ENCODE measurements around the gene NFE2.

NFE2 gene

DNA sequence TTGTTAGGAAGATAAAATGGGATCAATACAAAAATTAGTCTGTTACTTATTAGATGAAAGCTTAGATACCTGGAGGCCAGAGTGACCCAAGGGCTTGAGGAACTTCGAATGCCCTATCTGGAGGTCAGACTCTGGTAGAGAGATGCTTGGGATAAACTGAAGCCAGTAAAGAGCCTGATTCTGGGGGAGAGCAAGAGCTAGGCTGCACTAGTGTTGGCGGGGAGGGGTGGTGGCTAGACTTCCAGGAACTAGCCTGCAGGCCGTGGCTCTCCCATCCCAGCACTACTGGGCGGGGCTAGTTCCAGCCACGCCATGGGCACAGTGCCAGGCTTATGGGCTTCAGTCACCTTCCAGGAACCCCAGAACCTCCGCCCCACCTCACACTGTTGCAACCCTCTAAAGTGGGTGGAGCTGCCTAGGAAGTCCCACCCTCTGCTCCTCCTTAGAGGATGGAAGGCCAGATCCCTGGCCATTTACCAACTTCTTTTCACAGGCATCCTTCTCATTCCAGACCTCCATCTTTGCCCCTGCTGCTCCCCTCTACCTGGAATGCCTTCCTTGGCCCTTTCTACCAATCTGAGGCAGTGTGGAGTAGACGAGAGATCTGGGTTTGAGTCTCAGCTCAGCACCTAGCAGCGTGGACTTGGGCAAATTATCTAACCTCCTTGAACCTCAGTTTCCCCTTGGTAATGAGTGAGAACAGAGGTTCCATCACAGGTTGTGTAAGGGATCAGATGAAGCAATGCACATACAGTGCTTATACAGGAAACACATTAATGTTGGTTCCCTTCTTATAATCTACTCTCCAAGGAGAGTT lies 6.3 kb upstream of the NFE2 start:
- no peak for DNase-seq (ENCODE audit: extremely low read depth in 1 of 2, low read depth in 1 of 2)

DNA sequence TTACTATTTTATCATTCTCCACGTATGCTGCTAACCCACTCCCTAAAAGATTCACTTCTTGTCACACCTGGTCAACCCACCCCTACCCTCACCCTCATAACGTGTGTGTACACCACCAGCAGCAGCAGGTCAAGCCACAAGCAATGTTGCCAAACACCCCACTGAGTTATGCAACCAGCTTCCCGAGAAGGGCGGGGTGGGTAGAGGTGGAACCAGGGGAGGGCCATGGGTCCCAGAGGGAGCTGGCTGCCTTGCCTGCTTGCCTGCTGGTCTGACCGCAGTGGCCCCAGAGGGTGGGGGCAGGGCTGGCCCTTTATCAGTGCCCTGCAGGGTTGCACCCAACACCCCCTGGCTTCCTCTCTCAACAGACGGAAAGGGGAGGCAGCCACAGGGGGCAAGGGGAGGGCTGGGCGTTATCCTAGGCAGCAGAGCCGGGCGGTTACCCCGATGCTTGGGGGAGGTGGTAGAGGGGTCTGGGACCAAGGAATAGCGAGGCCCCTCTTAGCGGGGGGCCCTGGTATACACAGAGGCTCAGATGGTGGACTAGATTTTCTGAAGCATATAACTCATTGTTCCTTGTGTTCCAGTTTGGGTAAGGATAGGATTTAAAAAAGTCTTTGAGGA lies 3.5 kb upstream of the NFE2 start:
- DNase-seq (ENCODE audit: extremely low read depth in 1 of 2, low read depth in 1 of 2): no peak

DNA sequence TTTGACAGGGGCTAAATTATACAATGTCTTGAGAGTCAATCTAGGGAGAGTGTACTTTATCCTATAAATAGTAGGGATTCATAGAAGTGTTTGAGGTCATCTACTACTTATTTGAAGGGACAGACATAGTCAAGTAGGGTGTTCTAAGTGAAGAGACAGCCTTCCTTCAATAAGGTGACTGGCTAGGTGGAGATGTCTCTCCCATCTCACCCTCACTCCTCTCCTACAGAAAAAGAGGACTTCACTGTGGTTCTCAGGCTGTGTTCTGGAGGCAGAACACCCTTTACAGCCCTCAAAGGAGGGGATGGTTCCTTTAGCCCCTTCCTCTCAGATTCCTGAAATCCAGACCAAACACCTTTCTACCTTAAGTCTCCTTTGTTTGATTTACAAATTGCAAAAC lies 2.8 kb upstream of the NFE2 start:
- DNase-seq (ENCODE audit: extremely low read depth in 1 of 2, low read depth in 1 of 2): no peak

DNA sequence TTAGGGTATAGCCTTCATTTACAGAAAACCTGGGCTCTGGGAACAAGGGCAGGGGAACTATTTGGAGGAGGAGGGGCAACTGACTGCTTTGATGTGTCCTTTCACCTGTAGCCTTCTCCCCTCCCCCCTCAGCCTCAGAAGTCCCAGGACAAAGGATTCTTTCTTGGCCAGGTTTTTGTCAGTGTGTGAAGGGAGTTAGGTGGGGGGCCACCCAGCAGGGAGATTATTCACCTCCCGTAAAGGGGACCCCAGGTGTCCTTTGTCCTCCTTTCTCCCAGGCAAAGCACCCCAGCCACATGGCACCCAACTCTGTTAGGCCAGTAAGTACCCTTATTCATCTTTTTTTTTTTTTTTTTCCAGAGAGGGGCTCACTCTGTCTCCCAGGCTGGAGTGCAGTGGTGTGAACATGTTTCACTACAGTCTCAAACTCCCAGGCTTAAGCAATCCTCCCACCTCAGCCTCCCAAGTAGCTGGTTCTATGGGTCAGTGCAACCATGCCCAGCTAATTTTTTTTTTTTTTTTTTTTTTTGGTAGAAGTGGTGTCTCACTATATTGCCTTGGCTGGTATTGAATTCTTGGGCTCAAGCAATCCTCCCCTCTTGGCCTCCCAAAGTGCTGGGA lies 723 bp upstream of the NFE2 start:
- DNase-seq (ENCODE audit: extremely low read depth in 1 of 2, low read depth in 1 of 2): no peak

DNA sequence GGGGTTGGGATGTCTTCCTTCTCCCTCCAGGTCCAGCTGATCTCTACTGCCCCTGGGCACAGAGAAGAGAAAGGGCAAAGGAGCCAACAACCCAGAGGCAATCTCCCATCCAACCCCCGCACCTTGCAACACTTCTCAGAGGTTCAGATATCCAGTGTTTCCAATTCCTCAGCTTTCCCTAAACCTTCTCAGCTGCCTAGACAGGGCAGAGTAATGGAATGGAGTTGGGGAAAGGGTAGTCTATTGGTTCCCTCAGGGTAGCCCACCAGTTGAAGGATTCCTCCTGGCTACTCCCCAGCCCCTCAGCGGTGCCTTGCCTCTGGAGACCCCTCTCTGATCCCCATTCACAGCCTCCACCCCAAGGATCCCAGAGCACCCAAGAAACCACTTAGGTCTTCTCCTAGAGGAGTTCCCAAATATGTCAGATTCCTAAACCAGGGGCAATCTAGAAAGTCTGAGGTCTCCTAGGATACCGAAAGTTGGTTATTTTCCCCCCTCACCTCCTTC lies 537 bp downstream of the NFE2 start:
- DNase-seq (ENCODE audit: extremely low read depth in 1 of 2, low read depth in 1 of 2): no peak

DNA sequence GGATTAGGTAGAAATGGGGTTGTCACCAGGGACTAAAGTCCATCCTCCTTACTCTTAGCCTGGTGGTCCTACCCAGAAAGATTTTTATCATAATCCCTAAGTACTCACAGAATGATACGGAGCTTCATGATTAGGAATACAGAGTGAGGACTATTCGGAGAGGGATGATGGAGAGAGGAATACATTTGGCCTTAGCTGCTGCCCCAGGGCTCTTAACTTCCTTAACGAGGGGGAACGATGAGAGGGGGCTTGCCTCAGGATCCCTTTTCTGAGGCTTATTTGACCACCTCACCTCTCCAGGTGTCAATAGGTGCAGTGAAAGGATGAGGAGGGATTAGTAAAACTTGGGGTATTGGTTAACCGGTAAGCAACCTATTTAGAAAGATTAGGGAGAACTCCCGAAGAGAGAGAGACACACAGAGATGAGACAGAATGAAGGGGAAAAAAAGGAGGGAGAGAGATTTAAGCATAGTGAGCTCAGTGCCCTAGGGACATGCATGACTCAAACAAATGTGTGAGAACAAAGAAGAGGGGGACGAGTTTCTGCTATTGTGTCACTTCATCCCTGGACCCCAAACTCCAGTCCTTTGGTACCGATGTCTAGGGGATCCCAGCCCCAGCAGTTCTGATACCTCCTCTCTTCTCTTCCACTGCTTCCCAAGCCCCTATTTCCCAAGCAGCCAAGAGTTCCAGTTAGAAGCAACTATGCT lies 1.1 kb downstream of the NFE2 start:
- DNase-seq (ENCODE audit: extremely low read depth in 1 of 2, low read depth in 1 of 2): no peak

DNA sequence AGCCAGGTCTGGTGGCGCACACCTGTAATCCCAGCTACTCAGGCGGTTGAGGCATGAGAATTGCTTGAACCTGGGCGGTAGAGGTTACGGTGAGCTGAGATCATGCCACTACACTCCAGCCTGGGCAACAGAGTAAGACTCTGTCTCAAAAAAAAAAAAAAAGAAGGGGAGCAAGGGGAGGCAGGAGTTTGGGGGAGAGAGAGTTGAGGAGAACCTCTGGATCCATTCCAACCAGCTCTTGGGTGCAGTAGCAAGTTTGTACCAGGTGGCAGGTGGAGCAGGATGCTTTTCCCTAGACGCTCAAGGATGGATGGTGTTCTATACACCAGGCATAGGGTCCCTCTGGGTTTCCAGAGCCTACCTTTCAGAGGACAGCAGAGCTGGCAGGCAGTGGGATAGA lies 1.9 kb downstream of the NFE2 start:
- no peak for DNase-seq (ENCODE audit: extremely low read depth in 1 of 2, low read depth in 1 of 2)

DNA sequence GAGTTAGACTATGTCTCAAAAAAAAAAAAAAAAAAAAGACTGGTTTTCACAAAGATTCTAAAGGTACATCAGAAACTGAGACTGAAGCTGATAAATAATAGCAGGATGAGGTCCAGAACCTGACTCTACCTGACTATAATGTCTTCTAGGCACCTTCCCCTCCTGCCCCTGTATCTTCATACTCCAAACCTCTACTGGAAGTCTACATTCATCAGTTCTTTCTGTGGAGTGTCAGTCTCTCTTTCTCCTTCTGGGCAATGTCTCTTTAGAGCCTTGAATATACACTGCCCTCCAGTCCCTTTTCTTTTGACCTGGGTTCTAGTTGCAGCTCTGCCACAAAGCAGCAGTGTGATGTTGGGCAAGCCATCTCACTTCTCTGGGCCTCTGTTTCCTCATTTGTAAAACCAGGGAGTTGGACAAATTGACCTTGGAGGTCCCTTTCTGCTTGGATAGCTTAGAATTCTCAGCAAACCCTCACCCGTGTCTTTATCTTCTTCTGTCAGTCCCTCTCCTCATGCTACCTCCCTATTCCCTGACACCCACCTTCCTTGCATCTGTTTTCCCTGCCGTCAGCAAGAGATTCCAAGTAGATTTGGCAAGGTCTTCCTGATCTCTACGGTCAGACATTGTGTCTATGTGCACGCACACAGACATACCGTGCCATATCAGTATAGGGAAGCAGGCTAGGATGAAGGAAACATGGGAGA lies 4.3 kb downstream of the NFE2 start:
- no peak for DNase-seq (ENCODE audit: extremely low read depth in 1 of 2, low read depth in 1 of 2)

DNA sequence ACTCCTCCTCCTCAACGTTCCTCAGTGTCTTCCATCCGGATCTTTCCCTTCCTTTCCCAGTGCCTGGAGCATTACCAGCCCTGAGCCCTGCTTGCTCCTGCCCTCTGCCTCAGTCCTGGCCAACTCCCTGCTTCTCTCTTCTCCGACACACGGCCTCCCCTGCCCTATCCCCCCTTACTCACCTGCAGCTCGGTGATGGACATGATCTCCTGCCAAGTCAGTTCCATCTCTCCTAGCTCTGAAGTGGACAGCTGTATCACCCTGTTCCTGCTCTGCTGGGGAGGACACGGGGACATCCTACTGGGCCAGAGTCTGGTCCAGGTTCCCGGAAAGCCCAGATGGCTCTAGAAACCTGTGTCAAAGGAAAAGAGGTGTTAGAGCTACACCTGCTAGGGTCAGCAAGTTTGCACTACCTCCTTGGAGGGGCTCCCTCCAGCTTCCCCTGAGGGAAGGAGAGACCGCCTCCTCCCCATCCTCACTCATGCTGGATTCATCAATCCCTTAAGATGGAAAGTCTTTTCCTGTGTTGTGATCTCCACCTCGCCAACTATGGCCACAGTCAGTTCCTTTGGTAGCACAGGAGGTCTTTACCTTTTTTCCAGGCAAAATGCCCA lies 5.8 kb downstream of the NFE2 start:
- no peak for DNase-seq (ENCODE audit: extremely low read depth in 1 of 2, low read depth in 1 of 2)

DNA sequence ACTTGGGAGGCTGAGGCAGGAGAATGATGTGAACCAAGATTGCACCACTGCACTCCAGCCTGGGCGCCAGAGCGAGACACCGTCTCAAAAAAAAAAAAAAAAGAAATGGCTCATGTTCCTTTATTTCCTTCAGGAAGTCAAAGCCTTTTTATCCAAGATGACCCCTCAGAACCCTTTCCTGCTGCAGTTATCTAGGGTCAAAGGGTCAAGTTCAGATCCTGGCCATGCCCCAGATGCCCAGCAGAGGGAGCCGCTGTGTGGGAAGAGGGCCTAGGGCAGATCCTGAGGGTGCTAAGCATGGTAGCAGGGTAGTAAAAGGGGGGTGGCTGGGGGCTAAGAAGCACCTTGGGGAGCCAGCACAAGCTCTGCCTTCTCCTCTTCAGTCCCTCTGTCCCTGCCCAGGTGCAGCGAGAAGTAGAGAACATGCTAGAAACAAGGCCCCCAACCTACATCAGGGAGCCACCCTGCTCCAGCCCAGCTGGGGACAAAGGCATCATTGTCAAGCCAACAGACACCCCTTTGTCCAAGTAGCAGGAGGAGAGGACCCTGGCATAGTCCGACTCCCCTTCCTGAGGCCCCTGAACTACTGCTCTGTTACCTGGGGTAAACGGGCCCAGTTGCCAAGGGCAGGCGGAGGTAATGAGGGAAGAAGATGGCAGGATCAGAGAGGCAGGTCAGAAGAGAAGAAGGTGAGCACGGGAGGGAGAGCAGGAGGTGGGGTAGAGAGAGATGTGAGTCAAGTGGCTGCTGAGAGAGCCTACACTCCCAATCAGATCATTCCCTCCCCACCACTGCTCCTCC lies 6.5 kb downstream of the NFE2 start:
- peak in 1 of 2 donors; percentile 29 for DNase-seq (ENCODE audit: extremely low read depth in 1 of 2, low read depth in 1 of 2)

DNA sequence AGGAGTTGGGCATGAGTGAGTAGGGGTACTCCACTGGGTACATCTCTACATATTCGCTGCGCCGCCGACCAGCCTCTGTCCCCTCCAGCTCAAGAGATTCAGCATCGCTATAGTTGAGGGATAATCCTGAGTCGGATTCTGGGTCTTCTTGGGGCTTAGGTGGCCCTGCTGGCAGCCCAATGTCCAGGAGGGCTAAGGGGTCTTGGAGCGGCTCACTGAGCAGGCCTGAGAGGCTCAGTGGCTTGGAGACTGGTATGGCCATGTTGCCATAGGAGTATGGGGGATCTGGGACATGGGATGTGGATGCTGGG lies 7.9 kb downstream of the NFE2 start:
- DNase-seq (ENCODE audit: extremely low read depth in 1 of 2, low read depth in 1 of 2): no peak

DNA sequence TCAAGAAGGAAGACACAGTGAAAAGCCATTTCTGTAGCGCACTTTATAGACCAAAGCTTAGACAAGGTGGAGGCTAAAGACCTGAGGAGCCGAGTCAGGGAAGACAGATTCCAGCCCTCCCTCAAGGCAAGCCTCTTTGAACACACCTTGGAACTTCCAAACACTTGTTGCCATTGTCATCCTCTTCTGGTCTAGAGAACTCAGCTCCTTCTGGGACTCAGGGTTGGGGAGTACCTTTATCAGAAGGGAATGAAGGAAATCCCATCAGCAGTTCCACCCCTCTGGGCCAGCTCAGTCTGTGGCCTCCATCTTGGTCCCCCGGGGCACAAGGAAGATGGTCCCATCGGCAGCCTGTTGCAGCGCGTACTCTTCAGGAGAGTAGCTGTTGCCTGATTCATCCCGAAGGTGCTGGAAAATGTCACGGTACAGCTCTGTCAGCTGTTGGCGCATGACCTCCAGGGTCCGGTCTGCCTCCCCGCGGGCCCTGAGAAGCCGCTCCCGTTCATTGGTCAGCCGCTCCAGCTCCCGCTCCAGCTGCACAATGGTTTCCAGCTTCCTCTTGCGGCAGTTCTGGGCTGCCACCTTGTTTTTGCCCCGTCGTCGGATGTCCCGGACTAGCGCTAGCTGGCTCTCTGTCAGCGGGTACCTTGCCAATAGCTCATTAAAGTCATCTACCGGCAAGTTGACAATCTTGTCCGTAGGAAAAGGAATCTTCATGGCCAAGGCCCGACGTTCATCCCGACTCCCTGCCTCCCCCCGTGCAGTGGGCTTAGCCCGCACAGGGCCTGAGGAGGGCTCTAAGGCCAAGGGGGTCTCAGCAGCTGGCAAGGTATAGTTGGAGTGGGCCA lies 8.5 kb downstream of the NFE2 start:
- no peak for DNase-seq (ENCODE audit: extremely low read depth in 1 of 2, low read depth in 1 of 2)

DNA sequence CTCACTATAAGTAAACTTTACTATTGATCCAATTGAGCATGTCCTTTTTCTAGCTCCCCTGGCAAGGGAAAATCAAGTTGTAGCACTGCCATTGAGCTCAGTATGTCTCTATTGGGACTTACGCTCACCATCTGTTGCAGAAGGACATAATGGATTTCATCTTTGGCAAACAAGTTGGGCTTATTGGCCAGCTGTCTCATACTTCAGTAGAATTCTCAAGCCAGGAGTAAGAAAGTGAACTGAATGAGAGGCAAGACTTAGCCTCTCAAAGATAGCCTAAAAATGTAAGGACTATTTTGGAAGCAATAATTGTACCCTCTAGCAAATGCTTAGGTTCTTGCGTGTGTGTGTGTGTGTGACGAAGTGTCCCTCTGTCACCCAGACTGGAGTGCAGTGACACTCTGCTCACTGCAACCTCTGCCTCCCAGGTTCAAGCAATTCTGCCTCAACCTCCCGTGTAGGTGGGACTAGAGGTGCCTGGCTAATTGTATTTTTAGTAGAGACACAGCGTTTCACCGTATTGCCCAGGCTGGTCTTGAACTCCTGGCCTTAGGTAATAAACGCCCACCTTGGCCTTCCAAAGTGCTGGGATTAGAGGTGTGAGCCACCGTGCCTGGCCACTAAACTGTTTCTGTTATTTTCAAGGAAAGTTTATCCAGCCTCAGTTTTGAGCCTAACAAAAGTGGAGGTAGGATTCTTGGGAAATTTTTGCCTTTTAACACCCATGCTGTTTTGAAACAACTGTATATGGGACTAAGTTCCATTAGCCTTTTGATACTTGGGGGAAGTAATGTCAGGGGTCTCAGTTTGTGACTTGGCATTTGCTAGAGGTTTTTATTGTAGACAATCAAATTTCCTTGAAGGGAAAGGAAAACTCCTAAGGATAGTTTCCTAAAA lies 13.3 kb downstream of the NFE2 start:
- DNase-seq (ENCODE audit: extremely low read depth in 1 of 2, low read depth in 1 of 2): no peak

DNA sequence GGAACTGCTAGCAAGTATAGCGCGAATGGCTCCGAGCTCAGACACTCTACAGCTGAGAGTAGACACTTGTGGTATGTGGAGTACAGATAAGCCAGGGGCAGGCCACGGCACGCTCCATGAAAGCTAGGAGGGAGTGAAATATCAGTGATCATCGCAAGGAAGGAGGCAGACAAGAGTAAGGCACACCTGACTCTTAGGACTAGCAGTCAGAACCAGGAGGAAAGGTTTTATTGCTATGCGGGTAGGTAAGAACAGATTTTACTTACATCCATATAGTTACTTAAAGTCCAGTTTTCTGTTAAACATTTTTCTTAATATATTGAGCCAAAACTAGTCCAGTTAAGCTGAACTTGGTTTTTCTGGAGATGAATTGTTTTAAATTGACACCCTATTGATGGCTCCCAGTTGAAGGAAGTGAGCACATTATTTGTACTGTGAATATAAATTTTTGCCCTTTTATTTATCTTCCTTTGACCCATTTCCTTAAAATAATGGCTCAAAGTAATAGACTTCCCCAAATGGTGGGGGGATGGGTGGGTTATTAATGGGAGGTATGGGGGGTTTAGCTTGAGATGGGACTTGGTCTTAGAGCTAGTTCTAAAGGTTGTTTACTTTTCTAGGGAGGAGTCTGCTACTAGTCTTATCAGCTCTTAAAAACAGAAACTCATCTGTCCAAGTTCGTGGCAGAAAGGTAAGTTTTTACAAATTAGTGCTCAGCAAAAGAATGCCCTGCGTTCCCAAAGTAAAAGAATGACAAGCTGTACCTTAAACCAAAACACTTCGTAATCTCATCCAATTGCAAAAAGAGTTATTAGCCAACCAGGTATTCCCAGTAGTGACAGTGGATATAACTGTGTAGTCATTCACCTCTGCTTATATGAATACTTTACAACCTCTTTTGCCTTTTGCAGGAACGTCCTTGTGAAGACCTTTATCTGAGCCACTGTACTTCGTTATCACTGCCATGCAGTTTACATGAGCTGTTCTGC lies 14.5 kb downstream of the NFE2 start:
- DNase-seq (ENCODE audit: extremely low read depth in 1 of 2, low read depth in 1 of 2): no peak

DNA sequence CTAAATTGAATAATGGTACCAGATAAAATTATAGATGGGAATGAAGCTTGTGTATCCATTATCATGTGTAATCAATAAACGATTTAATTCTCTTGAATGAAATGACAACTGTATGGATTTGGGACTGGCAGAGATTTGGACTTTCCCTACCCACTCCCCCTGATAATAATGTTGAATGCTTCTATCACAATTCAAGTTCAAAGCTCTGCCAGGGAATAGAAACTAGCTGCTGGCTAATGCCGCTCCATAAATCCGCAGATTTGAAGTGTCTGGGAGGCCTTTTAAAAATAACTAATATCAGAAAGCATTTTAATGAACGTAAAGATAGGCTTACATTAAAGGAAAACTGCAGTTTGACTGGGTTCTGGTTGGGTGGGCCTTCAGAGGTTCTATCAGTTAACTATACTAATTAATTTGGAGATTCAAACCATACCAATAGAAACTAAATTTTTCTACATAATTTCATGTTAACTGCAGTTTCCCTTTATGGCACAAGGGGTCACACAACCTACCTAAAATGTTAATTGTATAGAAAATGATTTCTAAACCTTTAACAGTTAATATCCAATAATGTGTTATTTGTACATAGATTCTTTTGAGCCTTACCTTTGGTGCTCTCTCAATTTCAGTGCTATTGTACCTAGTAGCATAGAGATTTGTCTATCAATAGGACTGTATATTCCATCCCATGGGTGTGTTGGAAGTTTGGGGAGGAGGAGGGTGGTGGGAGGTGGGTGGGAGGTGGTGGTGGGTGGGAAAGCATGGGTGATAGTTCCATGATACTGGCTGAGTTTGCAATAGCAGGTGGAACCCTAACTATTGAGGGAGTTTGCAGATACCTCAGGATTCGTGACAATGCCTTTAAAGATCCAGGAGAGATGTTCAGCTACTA lies 15.4 kb downstream of the NFE2 start:
- DNase-seq (ENCODE audit: extremely low read depth in 1 of 2, low read depth in 1 of 2): no peak

All from activated CD8-positive, alpha-beta memory T cell treated with anti-CD3 and anti-CD28 coated beads for 1 hour (primary cell).